Measurements from ENCODE around the gene LANCL3. TPM values are rescaled to one million over a fixed set of nuclear protein-coding genes. Genes with fewer than 3 reads are reported as not detected.

LANCL3 gene
- total RNA-seq, 1 donor from 2014 or later = 0.07 TPM

GRCh38 chrX:37590047-37590446, 18.6 kb downstream of the LANCL3 start:
- no peaks in the 10 kb centered on the region for H3K36me3 Mint-ChIP-seq (ENCODE audit: low read depth)
- peaks cover 2% of the 10 kb centered on the region for H3K9me3 Mint-ChIP-seq
- DNase-seq (ENCODE audit: low read depth, low spot score) = no peak
- no peak overlapping the region for H3K27ac Mint-ChIP-seq (ENCODE audit: unreplicated experiment)
- no peak for TF ChIP-seq CTCF (conservative IDR thresholded peaks at IDR 0.05)
- H3K27me3 Mint-ChIP-seq (ENCODE audit: low read depth) = no peaks in the 10 kb centered on the region
- H3K4me3 Mint-ChIP-seq = no peak overlapping the region
- H3K4me1 Mint-ChIP-seq = no peaks in the 10 kb centered on the region

GRCh38 chrX:37594755-37595382, 23.4 kb downstream of the LANCL3 start:
- DNase-seq (ENCODE audit: low read depth, low spot score) = no peak
- H3K4me1 Mint-ChIP-seq = no peaks in the 10 kb centered on the region
- peaks cover 2% of the 10 kb centered on the region for H3K9me3 Mint-ChIP-seq
- no peak for TF ChIP-seq CTCF (conservative IDR thresholded peaks at IDR 0.05)
- H3K36me3 Mint-ChIP-seq (ENCODE audit: low read depth) = no peaks in the 10 kb centered on the region
- H3K4me3 Mint-ChIP-seq = no peak overlapping the region
- H3K27ac Mint-ChIP-seq (ENCODE audit: unreplicated experiment) = no peak overlapping the region
- no peaks in the 10 kb centered on the region for H3K27me3 Mint-ChIP-seq (ENCODE audit: low read depth)

GRCh38 chrX:37599729-37600128, 28.3 kb downstream of the LANCL3 start:
- H3K27ac Mint-ChIP-seq (ENCODE audit: unreplicated experiment) = no peak overlapping the region
- H3K36me3 Mint-ChIP-seq (ENCODE audit: low read depth) = no peaks in the 10 kb centered on the region
- no peak for TF ChIP-seq CTCF (conservative IDR thresholded peaks at IDR 0.05)
- DNase-seq (ENCODE audit: low read depth, low spot score) = no peak
- no peaks in the 10 kb centered on the region for H3K27me3 Mint-ChIP-seq (ENCODE audit: low read depth)
- no peaks in the 10 kb centered on the region for H3K4me1 Mint-ChIP-seq
- H3K4me3 Mint-ChIP-seq = no peak overlapping the region
- H3K9me3 Mint-ChIP-seq = no peaks in the 10 kb centered on the region

GRCh38 chrX:37603938-37604409, 32.5 kb downstream of the LANCL3 start:
- H3K9me3 Mint-ChIP-seq = peaks cover 4% of the 10 kb centered on the region
- no peak overlapping the region for H3K27ac Mint-ChIP-seq (ENCODE audit: unreplicated experiment)
- no peak for DNase-seq (ENCODE audit: low read depth, low spot score)
- no peaks in the 10 kb centered on the region for H3K36me3 Mint-ChIP-seq (ENCODE audit: low read depth)
- no peak overlapping the region for H3K4me3 Mint-ChIP-seq
- TF ChIP-seq CTCF (conservative IDR thresholded peaks at IDR 0.05) = no peak
- H3K27me3 Mint-ChIP-seq (ENCODE audit: low read depth) = peaks cover 2% of the 10 kb centered on the region
- H3K4me1 Mint-ChIP-seq = no peaks in the 10 kb centered on the region

- no peak for TF ChIP-seq CTCF (conservative IDR thresholded peaks at IDR 0.05)
- Mint-ChIP-seq H3K27ac (ENCODE audit: unreplicated experiment) (no peak overlapping the region), H3K27me3 (ENCODE audit: low read depth) (peaks cover 2% of the 10 kb centered on the region), H3K4me3 (no peak overlapping the region), H3K9me3 (peaks cover 4% of the 10 kb centered on the region), H3K36me3 (ENCODE audit: low read depth) (no peaks in the 10 kb centered on the region), H3K4me1 (no peaks in the 10 kb centered on the region)
- DNase-seq (ENCODE audit: low read depth, low spot score) = no peak
Observed at GRCh38 chrX:37607243-37607642, 35.8 kb downstream of the LANCL3 start.

Data from neural crest cell (in vitro differentiated cells).